DMS 273 treated with DMSO at 0.1 percent for 48 hours (cell line): ENCODE measurements around the gene LRP10.

Experiments
- DNase-seq: peaks from one replicate; lab custom pipeline; 2025; lab: John Stamatoyannopoulos, UW

Gene LRP10

DNA sequence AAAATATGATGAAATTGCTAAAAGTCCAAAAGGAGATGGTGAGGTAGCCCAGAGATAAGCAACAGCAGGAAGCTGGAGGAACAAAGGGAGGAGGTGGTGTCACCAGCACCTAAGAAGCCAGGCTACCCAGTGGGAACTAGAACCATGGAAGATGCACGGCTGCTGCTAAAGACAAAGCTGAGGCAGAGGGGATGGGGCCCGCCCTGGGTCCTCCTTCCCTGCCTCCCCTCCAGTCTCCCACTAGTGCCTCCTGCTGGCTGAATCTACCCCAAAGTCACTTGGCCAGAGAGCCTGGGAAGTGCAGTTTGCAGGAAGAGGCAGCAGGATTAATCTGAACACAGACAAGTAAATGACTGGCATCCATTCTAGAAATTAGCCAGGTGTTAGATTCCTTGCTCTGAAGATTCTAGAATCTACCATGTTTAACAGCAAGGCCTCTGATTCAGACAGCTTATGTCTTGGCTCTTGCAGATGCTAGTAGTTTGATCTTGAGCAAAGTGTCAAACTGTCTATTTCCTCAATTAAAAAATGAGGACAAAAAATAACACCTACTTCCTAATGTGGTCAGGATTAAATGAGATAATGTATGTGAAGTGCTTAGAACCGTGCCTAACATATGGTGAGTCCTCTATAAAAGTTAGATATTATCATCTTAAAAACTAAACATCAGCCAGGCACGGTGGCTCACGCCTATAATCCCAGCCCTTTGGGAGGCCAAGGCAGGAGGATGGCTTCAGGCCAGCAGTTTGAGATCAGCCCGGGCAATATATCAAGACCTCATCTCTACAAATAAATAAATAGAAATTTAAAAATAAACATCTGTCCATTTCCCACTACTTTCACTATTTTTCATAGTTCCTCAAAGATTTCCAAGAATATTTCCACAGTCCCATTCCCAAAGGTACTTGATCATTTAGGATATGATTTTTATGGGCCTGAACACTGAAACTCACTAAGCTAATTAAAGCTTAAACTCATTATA, 5.8 kb upstream of the LRP10 start:
- no peak for DNase-seq

DNA sequence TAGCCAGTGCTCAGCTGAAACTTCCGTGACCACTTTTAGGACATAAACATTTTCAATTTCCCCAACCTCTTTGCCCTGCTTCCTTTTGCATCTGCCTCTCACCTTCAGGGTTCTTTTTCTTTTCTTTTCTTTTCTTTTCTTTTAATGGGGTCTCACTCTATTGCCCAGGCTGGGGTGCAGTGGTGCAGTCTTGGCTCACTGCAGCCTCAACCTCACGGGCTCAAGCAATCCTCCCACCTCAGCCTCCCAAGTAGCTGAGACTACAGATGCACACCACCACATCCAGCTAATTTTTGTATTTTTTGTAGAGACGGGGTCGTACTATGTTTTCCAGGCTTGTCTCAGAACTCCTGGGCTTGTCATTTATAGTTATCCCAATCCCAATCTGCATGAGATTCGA, 4.7 kb upstream of the LRP10 start:
- no peak for DNase-seq

DNA sequence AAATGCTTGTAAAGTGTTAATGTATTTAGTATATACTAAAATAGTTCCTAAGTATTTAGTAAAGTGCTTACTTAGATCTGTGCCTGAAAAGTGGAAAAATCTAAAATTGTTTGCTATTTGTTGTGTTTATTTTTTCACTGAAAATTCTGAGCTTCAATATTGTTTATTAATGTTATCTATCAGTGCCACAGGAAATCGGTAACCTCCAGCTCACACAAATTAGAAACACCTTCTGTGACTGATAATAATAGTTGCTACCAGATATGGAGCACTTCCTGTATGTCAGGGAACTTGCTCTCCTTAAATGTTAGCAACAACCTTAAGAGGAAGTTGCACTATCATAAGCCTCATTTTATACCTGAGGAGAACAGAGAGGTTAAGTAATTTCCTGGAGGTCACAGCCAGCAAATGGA, 723 bp upstream of the LRP10 start:
- DNase-seq, result no peak

DNA sequence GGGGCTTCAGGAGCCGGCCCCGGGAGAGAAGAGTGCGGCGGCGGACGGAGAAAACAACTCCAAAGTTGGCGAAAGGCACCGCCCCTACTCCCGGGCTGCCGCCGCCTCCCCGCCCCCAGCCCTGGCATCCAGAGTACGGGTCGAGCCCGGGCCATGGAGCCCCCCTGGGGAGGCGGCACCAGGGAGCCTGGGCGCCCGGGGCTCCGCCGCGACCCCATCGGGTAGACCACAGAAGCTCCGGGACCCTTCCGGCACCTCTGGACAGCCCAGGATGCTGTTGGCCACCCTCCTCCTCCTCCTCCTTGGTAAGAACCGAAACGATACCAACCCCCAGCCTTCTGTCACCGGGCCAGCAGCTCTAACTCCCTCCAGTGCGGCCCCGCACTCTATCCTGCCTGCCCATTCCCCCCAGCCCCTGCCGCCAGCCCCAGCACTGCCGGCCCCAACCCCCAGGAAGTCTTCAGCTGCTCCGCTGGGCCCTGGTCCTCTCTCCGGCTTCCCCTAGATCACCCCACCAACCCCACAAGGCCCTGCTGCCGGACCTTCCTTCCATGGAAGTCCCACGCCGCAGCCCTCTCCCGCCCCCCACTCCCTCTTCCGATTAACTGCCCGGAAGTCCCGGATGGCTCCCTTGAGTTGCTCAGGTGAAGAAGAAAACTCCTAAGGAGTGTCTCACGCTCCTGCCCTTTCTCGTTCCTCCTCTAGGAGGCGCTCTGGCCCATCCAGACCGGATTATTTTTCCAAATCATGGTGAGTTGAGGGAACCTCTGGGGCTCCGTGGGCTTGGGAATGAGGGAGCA, 693 bp downstream of the LRP10 start:
- no peak for DNase-seq

DNA sequence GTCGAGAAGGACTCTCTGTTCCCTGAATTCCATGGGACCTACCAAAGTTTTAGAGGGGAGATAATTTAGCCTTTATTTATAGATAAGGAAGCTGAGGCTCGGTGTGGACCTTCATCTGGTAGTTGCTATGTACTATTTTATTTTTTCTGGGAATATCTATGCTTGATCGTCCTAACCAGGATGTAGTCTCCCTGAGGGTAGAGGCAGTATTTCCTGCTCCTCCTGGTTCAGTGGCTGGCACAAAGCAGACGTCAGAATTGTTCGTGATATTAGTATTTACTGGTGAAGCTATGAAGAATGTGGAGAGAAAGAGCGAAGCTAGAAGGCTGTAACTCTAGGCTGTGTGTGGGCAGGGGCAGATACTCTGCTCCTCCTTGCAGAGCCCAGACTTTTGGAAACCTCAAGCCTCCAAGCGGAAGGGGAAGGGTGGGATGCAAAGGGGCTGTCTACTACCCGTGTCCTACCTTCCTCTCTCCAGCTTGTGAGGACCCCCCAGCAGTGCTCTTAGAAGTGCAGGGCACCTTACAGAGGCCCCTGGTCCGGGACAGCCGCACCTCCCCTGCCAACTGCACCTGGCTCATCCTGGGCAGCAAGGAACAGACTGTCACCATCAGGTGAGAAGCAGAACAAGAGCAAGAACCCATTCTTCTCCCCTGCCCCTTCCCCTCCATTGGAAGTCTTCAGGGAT, 1.4 kb downstream of the LRP10 start:
- no peak for DNase-seq

DNA sequence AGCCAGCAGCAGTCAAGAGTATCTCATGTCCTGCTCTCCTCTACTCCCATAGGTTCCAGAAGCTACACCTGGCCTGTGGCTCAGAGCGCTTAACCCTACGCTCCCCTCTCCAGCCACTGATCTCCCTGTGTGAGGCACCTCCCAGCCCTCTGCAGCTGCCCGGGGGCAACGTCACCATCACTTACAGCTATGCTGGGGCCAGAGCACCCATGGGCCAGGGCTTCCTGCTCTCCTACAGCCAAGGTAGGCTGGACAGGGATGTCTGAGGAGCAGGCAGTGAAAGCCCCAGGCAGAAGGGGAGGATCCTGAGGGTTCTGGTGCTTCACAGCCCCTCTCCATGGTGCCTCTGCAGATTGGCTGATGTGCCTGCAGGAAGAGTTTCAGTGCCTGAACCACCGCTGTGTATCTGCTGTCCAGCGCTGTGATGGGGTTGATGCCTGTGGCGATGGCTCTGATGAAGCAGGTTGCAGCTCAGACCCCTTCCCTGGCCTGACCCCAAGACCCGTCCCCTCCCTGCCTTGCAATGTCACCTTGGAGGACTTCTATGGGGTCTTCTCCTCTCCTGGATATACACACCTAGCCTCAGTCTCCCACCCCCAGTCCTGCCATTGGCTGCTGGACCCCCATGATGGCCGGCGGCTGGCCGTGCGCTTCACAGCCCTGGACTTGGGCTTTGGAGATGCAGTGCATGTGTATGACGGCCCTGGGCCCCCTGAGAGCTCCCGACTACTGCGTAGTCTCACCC, 3.6 kb downstream of the LRP10 start:
- no peak for DNase-seq

DNA sequence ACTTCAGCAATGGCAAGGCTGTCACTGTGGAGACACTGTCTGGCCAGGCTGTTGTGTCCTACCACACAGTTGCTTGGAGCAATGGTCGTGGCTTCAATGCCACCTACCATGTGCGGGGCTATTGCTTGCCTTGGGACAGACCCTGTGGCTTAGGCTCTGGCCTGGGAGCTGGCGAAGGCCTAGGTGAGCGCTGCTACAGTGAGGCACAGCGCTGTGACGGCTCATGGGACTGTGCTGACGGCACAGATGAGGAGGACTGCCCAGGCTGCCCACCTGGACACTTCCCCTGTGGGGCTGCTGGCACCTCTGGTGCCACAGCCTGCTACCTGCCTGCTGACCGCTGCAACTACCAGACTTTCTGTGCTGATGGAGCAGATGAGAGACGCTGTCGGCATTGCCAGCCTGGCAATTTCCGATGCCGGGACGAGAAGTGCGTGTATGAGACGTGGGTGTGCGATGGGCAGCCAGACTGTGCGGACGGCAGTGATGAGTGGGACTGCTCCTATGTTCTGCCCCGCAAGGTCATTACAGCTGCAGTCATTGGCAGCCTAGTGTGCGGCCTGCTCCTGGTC, 4.3 kb downstream of the LRP10 start:
- DNase-seq, result no peak

DNA sequence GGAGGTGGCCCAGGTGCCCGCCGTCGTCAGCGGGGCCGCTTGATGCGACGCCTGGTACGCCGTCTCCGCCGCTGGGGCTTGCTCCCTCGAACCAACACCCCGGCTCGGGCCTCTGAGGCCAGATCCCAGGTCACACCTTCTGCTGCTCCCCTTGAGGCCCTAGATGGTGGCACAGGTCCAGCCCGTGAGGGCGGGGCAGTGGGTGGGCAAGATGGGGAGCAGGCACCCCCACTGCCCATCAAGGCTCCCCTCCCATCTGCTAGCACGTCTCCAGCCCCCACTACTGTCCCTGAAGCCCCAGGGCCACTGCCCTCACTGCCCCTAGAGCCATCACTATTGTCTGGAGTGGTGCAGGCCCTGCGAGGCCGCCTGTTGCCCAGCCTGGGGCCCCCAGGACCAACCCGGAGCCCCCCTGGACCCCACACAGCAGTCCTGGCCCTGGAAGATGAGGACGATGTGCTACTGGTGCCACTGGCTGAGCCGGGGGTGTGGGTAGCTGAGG, 5.5 kb downstream of the LRP10 start:
- DNase-seq, result no peak

DNA sequence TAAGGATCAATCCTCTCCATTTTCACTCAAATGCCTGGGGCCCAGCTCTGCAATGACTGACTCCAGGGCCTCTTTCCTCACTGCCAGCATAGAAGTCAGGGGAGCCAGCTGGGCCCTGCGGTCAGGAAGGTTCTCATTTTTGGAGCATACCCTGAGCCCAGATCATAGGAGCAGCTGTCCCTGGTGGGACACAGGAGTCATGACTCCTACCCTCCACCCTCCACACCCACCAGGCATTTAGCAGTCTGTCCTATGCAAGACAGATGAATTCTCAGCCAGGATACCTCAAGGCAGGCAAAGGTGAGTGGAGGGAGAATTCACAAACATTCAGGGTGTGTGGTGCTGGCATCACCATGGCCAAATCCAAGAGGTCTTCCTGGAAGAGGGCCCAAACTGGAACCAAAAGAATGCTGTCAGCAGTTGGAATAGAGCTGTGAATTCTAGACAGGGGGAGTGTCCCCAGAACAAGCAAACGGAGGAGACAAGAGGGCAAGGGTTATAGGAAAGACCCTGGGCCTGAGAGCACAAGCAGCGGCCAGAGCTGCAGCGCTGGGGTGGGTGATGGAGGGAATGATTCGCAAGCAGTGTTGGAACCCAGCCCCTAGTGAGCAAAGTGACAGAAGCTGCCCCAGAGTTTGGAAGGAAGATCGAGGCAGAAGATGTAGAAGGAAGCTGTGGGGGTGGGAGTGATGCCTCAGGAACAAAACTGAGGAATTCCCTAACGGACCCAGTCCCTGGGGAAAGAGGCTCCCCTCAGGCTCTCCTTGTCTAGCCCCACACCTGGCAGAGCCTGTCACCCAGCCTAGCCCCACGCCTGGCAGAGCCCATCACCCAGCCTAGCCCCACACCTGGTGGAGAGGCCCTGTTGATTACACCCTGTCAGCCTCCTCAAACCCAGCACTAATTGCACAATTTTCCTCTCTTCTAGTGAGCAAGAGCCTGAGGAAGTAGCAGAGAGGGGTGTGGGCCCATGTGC, 7.0 kb downstream of the LRP10 start:
- DNase-seq, result no peak

DNA sequence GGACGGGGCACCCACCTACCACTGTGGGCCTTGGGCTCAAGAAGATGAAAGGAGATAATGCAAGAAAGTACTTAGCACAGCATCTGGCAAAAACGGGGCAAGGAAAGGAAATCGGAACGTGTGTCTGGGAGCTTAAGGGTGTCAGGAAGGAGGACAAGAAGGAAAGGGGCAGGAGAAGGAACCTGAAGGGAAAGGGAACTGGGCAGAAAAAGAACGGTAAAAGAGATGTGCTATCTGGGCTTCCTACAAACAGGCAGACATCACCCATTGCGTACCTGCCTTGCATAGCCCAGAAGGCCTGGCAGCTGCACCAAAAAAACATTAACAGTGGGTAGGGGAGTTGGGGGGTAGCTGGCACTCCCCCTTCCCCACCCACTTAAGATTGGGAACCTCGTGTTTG, 10.5 kb downstream of the LRP10 start:
- DNase-seq, result no peak

DNA sequence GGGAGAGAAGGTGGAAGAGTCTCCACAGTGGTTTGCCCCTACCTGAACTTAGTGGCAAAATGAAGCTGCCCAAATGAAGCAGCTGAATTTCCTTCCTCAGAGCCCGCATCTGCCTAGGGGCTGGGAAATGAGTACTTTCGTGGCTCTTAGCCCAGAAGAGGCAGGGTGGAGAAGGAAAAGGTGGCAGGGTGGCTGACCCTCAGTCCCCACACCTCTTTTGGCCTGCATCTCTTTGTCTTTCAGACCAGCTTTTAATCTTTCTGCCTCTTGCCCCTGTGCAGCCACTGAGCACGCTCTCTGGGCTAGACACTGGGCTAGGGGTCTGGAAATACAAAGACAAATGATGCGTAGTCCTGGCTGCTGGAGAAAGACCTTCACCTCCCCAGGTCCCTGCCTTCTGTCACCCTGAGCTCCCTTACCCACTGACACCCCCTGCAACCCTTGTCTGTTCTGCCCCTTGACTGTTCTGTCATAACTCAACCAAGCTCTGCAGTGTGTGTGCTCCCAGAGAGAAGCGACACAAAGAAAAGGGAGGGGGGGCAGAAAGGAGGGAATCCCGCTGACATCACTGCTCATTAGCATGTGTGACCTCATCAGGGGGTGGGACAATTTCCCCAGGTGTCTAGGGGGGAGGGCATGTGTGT, 11.1 kb downstream of the LRP10 start:
- DNase-seq, result no peak

DNA sequence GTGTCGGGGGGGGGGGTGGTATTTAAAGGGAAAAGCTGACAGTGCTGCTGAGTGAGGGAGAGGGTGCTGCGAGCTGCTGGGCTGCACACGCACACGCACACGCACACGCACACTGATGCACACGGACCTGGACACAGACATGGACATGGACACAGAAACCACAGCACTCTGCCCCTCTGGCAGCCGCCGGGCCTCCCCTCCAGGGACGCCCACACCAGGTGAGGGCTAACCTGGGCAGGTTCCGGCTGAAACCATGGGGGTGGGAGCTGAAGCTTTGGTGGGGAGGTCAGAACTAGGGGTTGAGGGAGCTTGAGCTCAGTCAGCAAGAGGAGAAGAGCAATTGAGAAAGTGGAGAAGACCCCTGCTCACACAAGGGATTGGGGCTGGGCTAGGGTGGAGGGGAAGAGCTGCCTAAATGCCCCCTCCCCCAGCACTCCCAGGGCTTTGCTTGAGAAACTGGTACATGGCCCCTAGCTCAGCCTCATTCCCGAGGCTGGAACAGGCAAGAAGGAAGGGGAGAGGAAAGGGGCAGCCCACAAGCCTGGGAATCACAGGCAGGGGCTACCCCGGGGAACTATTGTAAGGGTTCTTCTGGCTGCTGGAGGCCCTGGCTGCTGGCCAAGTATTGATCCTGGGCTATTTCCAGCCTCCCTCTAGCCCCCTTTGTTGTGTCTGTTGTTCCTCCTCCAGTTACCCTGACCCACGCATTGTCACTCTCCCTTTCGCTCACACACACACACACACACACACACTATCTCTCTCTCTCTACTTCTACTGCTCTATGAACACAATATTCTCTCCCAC, 11.8 kb downstream of the LRP10 start, which contains the start of gene REM2:
REM2 (plus strand) TSS at position 50 of the 804 bp plus-strand sequence; CDS start at position 116, 66 bp downstream.
- DNase-seq, result no peak

DNA sequence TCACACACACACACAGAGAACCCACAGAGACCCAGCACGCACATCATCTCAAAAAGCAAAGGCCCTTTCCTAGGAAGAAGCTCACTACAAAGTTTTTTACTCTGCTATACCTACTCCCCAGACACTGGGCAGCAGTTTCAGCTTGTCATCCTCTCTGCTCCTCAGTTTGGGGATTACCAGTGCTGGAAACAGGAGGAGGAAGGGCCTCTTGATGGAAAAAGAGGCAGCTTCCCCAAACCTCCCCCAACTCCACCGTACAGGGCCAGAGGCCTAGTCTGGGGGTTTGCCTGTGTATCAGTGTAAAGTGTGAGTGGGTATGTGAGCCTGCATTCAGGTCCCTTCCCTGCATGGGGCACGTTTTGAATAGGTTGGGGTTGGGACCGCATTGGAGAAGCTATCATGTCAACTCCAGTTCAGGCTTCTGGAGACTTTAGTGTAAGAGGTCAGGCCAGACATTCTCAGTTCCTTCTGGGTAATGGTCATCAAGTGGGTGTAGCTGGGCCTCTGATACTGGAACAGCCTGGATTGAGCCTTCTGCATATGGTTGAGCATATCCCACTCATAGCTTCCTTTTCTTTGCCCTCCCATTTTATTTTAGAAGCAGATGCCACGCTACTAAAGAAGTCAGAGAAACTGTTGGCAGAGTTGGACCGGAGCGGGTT, 12.7 kb downstream of the LRP10 start:
- no peak for DNase-seq

DNA sequence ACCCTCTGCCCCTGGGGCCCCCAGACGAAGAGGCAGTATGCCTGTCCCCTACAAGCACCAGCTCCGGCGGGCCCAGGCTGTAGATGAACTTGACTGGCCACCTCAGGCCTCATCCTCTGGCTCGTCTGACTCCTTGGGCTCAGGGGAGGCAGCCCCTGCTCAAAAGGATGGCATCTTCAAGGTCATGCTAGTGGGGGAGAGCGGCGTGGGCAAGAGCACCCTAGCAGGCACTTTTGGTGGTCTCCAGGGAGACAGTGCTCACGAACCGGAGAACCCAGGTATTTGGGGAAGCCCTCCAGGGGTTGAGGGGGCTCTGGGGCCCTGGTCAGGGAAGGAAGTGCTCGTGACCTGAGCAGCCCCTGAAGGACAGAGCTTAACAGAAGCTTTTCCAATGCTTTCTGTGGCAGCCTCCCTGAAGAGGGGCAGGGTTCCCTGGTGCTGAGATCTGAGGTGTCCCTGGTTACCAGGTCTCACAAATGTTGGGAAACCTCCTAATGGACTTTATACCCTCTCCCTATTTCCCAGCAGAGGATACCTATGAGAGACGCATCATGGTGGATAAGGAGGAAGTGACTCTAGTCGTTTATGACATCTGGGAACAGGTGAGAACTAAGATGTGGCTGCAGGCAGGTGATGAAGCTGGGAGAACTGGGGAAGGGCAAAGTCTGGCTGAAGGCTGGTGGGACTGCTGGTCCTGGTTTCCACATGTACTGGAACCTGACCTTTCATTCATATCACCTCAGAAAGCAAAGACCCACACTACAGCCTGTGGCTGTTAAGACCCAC, 13.4 kb downstream of the LRP10 start:
- no peak for DNase-seq

DNA sequence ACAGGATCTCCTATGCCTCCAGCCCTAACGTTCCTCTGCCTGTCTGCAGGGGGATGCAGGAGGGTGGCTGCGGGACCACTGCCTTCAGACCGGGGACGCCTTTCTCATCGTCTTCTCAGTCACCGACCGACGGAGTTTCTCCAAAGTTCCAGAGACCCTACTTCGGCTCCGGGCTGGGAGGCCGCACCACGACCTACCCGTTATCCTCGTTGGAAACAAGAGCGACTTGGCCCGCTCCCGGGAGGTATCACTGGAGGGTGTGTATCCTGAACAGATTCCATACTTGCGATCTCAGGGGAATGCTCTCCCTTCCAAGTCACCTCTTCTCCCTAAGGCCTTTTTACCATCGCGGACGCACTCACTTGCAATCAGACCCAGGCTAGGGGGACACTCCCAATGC, 14.4 kb downstream of the LRP10 start:
- no peak for DNase-seq

DNA sequence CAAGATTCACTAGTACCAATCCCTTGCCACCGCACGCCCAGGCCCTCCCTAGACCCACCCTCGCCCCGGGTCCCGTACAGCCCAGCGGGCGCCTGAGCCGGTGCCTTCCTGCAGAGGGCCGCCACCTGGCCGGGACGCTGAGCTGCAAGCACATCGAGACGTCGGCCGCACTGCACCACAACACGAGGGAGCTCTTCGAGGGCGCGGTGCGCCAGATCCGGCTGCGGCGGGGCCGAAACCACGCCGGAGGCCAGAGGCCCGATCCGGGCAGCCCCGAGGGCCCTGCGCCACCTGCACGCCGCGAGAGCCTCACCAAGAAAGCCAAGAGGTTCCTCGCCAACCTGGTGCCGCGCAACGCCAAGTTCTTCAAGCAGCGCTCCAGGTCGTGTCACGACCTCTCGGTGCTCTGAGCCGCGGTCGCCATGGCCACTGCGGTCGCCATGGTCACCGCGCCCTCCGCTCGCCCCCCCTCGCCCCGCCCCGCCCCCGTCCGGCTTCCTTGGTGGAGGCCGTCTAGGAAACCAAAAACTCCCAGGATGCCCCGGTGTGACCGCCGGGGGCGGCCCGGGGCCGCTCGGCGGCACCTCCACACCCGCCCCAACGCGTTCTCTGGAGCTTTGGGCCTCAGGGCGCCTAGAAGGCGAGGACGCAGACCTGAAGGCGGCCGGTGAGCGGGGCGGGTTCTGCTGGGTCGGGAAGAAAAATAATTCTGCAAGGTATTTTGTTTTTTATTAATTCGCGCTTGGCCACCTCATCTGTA, 15.1 kb downstream of the LRP10 start:
- DNase-seq, result no peak
